HEK293 (cell line): ENCODE results near the gene PLEKHH3.

Experiments used
- CTCF ChIA-PET: fragments of 350-600 bp; formaldehyde crosslinking; extraction: SDS; loops from one replicate; lab custom pipeline; 2021; ENCODE audit warnings: antibody characterized with exemption; lab: Yijun Ruan, JAX
- POLR2A ChIA-PET: fragments of 300-600 bp; formaldehyde crosslinking; extraction: SDS; loops from one replicate; lab custom pipeline; 2020; ENCODE audit warnings: antibody characterized with exemption, inconsistent platforms; lab: Yijun Ruan, JAX
- H3K27ac ChIP-seq: fragments of 200-500 bp; sonication (Bioruptor generic); 2 replicates; pipeline ENCODE4 v1.5.1; 2014; ENCODE audit warnings: low read depth, low read length, control low read depth, inconsistent platforms; ENCODE audit errors: extremely low read depth
- H3K36me3 ChIP-seq, 2 experiments: fragments of 200-500 bp in 1 of 2; sonication (Bioruptor generic) in 1 of 2; 1 replicate in 1 of 2; 2 replicates in 1 of 2; pipeline ENCODE4 v1.5.1; 2014 to 2017; ENCODE audit warnings: inconsistent platforms in 2 of 2, low read length in 2 of 2; ENCODE audit not compliant: control insufficient read depth in 2 of 2, insufficient read depth in 1 of 2
- H3K4me1 ChIP-seq: fragments of 200-500 bp; sonication (Bioruptor generic); 2 replicates; pipeline ENCODE4 v1.5.1; 2014; ENCODE audit warnings: mild to moderate bottlenecking, low read length, inconsistent platforms; ENCODE audit not compliant: control insufficient read depth, insufficient read depth
- H3K4me3 ChIP-seq: 2 replicates; pipeline ENCODE4 v1.5.1; 2011; ENCODE audit warnings: low read depth, mild to moderate bottlenecking, control low read depth, low read length, moderate library complexity
- H3K9me3 ChIP-seq: fragments of 200-500 bp; sonication (Bioruptor generic); 2 replicates; pipeline ENCODE4 v1.5.1; 2014; ENCODE audit warnings: low read depth, low read length, inconsistent platforms; ENCODE audit not compliant: control insufficient read depth, insufficient read depth
- BCL11B ChIP-seq: fragments of 450-650 bp; formaldehyde crosslinking; IDR thresholded peaks from 2 replicates; pipeline ENCODE4 v1.5.1; 2016; ENCODE audit warnings: low read depth, missing biosample characterization, missing genetic modification characterization
- GLI2 ChIP-seq: fragments of 450-650 bp; formaldehyde crosslinking; IDR thresholded peaks from 2 replicates; pipeline ENCODE4; 2017; ENCODE audit warnings: missing biosample characterization, missing genetic modification characterization, low read depth, borderline replicate concordance
- GLI4 ChIP-seq: fragments of 450-650 bp; formaldehyde crosslinking; IDR thresholded peaks from 2 replicates; pipeline ENCODE4 v1.5.1; 2016; ENCODE audit warnings: missing biosample characterization, missing genetic modification characterization
- GLIS1 ChIP-seq: fragments of 450-650 bp; formaldehyde crosslinking; IDR thresholded peaks from 2 replicates; pipeline ENCODE4 v1.5.1; 2016; ENCODE audit warnings: missing biosample characterization, missing genetic modification characterization
- HIC1 ChIP-seq: fragments of 450-650 bp; formaldehyde crosslinking; IDR thresholded peaks from 2 replicates; pipeline ENCODE4 v1.5.1; 2016; ENCODE audit warnings: missing biosample characterization, missing genetic modification characterization
- HOXD13 ChIP-seq: sonication (generic); formaldehyde crosslinking; IDR thresholded peaks from 2 replicates; pipeline ENCODE4 v1.8.0; 2022; ENCODE audit warnings: missing genetic modification reagents, borderline replicate concordance
- ZNF121 ChIP-seq: fragments of 450-650 bp; formaldehyde crosslinking; IDR thresholded peaks from 2 replicates; pipeline ENCODE4 v1.5.1; 2016; ENCODE audit warnings: missing biosample characterization, missing genetic modification characterization
- ZNF2 ChIP-seq: fragments of 450-650 bp; formaldehyde crosslinking; IDR thresholded peaks from 2 replicates; pipeline ENCODE4 v1.5.1; 2016; ENCODE audit warnings: missing biosample characterization, missing genetic modification characterization
- ZNF214 ChIP-seq: fragments of 450-650 bp; formaldehyde crosslinking; IDR thresholded peaks from 2 replicates; pipeline ENCODE4 v1.5.1; 2017; ENCODE audit warnings: missing biosample characterization, mild to moderate bottlenecking, missing genetic modification characterization, borderline replicate concordance
- ZNF23 ChIP-seq: fragments of 450-650 bp; formaldehyde crosslinking; IDR thresholded peaks from 2 replicates; pipeline ENCODE4 v1.5.1; 2016; ENCODE audit warnings: missing biosample characterization, missing genetic modification characterization, borderline replicate concordance
- ZNF239 ChIP-seq: fragments of 450-650 bp; formaldehyde crosslinking; IDR thresholded peaks from 2 replicates; pipeline ENCODE4 v1.5.1; 2016; ENCODE audit warnings: missing biosample characterization, missing genetic modification characterization
- ZNF274 ChIP-seq, 2 experiments: fragments of 200-500 bp in 1 of 2; fragments of 450-650 bp in 1 of 2; sonication (Bioruptor generic) in 1 of 2; formaldehyde crosslinking in 1 of 2; IDR thresholded peaks; 2 replicates each; pipeline versions ENCODE4 v1.5.1 to v1.6.1; 2014 to 2016; ENCODE audit warnings: borderline replicate concordance in 1 of 2, inconsistent platforms in 1 of 2, low read length in 1 of 2, missing biosample characterization in 1 of 2, missing genetic modification characterization in 1 of 2
- ZNF324 ChIP-seq: fragments of 450-650 bp; formaldehyde crosslinking; IDR thresholded peaks from 2 replicates; pipeline ENCODE4 v1.5.1; 2016; ENCODE audit warnings: missing biosample characterization, missing genetic modification characterization
- ZNF350 ChIP-seq: fragments of 450-650 bp; formaldehyde crosslinking; IDR thresholded peaks from 2 replicates; pipeline ENCODE4 v1.5.0; 2017; ENCODE audit warnings: missing biosample characterization, mild to moderate bottlenecking, missing genetic modification characterization
- ZNF398 ChIP-seq: fragments of 450-650 bp; formaldehyde crosslinking; IDR thresholded peaks from 2 replicates; pipeline ENCODE4 v1.5.1; 2017; ENCODE audit warnings: missing biosample characterization, missing genetic modification characterization
- ZNF416 ChIP-seq: fragments of 450-650 bp; formaldehyde crosslinking; IDR thresholded peaks from 2 replicates; pipeline ENCODE4 v1.5.1; 2016; ENCODE audit warnings: missing biosample characterization, missing genetic modification characterization
- ZNF426 ChIP-seq: fragments of 450-650 bp; formaldehyde crosslinking; IDR thresholded peaks from 2 replicates; pipeline ENCODE4 v1.5.1; 2017; ENCODE audit warnings: missing biosample characterization, missing genetic modification characterization, mild to moderate bottlenecking, inconsistent platforms, moderate library complexity
- ZNF610 ChIP-seq: fragments of 450-650 bp; formaldehyde crosslinking; IDR thresholded peaks from 2 replicates; pipeline ENCODE4 v1.5.1; 2016; ENCODE audit warnings: missing biosample characterization, missing genetic modification characterization, borderline replicate concordance
- ZNF658 ChIP-seq: fragments of 450-650 bp; formaldehyde crosslinking; IDR thresholded peaks from 2 replicates; pipeline ENCODE4; 2016; ENCODE audit warnings: missing biosample characterization, missing genetic modification characterization
- ZNF677 ChIP-seq: fragments of 450-650 bp; IDR thresholded peaks from 2 replicates; pipeline ENCODE4 v1.5.0; 2018; ENCODE audit warnings: missing biosample characterization, mild to moderate bottlenecking, missing genetic modification characterization, moderate library complexity
- ZNF830 ChIP-seq: fragments of 450-650 bp; IDR thresholded peaks from 2 replicates; pipeline ENCODE4 v1.5.0; 2018; ENCODE audit warnings: missing biosample characterization, missing genetic modification characterization, low read depth, mild to moderate bottlenecking, moderate library complexity
- TF ChIP-seq, protein P1 (sequence below): fragments of 450-650 bp; formaldehyde crosslinking; conservative IDR thresholded peaks from 2 replicates; pipeline ENCODE4 v1.5.1; 2016; ENCODE audit warnings: low read depth, missing biosample characterization, missing genetic modification characterization
- TF ChIP-seq, protein P2 (sequence below): fragments of 450-650 bp; formaldehyde crosslinking; IDR thresholded peaks from 2 replicates; pipeline ENCODE4 v1.5.1; 2016; ENCODE audit warnings: missing biosample characterization, missing genetic modification characterization, borderline replicate concordance
- TF ChIP-seq, protein P3 (sequence below): fragments of 450-650 bp; formaldehyde crosslinking; IDR thresholded peaks from 2 replicates; pipeline ENCODE4 v1.5.1; 2016; ENCODE audit warnings: missing biosample characterization, missing genetic modification characterization
- TF ChIP-seq, protein P4 (sequence below): fragments of 450-650 bp; formaldehyde crosslinking; IDR thresholded peaks from 2 replicates; pipeline ENCODE4 v1.5.1; 2016; ENCODE audit warnings: missing biosample characterization, missing genetic modification characterization

The PLEKHH3 gene

DNA sequence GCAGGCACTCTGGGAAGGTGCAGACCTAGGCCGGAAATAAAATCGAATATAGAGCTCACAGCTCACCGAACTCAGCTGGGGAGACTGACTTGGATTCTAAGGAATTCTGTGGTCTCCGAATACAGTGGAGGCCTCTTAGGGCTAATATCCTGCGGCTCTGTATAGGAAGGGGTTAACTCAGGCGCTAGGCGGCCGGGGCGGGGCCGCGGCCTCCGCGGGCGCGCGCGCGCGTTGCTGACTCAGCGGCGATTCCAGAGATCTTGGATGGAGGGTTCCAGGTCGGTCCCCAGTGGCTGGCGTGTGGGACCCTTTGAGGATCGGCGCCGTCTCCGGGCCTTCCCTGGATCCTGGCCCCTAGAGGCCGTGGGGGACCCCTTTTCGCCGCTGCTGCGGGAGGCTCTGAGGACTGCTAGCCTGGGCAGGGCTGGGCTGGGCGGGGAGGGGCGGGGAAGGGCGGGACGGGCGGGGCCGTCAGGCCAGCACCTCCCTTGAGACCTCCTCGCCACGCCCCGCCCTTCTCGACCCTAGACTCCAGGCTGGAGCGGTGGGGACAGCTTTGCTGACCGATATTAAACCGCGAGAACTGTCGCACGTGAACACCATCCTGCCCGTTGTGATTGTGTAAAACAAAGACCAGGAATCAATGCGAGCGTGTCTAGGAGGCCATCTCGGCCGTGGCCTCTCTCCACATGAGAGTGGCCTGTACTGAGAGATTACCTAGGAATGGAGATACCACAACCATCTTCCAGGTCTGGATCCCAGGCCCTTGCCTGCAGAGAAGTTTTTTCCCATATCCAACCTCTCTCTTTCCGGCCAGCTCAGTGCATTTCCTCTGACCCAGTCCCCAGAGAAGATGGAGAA, 1.4 kb upstream of the PLEKHH3 start:
- CTCF ChIA-PET = interaction anchor here (0.6 to 3.3 kb wide), 13 partner anchors 10 to 289 kb away, joined by 3 to 53 read pairs (median 4); partner anchors contain the start of genes PSMC3IP, RAMP2, RETREG3 and TUBG1
- H3K27ac ChIP-seq = peak overlapping the region; percentile 90
- peaks cover 23% of the 10 kb centered on the region for H3K4me1 ChIP-seq
- TF ChIP-seq BCL11B (peak; percentile 45; the same call in 1 of the 2 replicates), ZNF830 (tag by site-specific recombination) (no peak), GLI2 (tag by site-specific recombination) (no peak), ZNF214 (no peak), HOXD13 (CRISPR knock-in tag) (no peak), ZNF350 (tag by site-specific recombination) (no peak), ZNF274 (IDR thresholded peaks at IDR 0.05; ENCODE audit: low read length) (no peak), ZNF274 (tag by site-specific recombination; IDR thresholded peaks at IDR 0.05; ENCODE audit: borderline replicate concordance) (no peak), ZNF426 (tag by site-specific recombination) (no peak), ZNF239 (tag by site-specific recombination) (no peak), ZNF23 (no peak), ZNF658 (tag by site-specific recombination) (no peak), GLI4 (tag by site-specific recombination) (no peak), ZNF121 (no peak), GLIS1 (tag by site-specific recombination) (peak; percentile 68), ZNF677 (tag by site-specific recombination) (no peak), ZNF324 (tag by site-specific recombination) (no peak), ZNF416 (tag by site-specific recombination) (no peak), ZNF2 (tag by site-specific recombination) (peak; percentile 69), ZNF610 (no peak), HIC1 (tag by site-specific recombination) (no peak), ZNF398 (tag by site-specific recombination) (peak; percentile 90)
- TF ChIP-seq, protein P1, sequence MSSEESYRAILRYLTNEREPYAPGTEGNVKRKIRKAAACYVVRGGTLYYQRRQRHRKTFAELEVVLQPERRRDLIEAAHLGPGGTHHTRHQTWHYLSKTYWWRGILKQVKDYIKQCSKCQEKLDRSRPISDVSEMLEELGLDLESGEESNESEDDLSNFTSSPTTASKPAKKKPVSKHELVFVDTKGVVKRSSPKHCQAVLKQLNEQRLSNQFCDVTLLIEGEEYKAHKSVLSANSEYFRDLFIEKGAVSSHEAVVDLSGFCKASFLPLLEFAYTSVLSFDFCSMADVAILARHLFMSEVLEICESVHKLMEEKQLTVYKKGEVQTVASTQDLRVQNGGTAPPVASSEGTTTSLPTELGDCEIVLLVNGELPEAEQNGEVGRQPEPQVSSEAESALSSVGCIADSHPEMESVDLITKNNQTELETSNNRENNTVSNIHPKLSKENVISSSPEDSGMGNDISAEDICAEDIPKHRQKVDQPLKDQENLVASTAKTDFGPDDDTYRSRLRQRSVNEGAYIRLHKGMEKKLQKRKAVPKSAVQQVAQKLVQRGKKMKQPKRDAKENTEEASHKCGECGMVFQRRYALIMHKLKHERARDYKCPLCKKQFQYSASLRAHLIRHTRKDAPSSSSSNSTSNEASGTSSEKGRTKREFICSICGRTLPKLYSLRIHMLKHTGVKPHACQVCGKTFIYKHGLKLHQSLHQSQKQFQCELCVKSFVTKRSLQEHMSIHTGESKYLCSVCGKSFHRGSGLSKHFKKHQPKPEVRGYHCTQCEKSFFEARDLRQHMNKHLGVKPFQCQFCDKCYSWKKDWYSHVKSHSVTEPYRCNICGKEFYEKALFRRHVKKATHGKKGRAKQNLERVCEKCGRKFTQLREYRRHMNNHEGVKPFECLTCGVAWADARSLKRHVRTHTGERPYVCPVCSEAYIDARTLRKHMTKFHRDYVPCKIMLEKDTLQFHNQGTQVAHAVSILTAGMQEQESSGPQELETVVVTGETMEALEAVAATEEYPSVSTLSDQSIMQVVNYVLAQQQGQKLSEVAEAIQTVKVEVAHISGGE (tag by site-specific recombination) = no peak; the same call in 1 of the 2 replicates
- TF ChIP-seq, protein P2, sequence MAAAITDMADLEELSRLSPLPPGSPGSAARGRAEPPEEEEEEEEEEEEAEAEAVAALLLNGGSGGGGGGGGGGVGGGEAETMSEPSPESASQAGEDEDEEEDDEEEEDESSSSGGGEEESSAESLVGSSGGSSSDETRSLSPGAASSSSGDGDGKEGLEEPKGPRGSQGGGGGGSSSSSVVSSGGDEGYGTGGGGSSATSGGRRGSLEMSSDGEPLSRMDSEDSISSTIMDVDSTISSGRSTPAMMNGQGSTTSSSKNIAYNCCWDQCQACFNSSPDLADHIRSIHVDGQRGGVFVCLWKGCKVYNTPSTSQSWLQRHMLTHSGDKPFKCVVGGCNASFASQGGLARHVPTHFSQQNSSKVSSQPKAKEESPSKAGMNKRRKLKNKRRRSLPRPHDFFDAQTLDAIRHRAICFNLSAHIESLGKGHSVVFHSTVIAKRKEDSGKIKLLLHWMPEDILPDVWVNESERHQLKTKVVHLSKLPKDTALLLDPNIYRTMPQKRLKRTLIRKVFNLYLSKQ (tag by site-specific recombination) = no peak
- TF ChIP-seq, protein P3, sequence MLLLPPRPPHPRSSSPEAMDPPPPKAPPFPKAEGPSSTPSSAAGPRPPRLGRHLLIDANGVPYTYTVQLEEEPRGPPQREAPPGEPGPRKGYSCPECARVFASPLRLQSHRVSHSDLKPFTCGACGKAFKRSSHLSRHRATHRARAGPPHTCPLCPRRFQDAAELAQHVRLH (tag by site-specific recombination) = no peak
- TF ChIP-seq, protein P4, sequence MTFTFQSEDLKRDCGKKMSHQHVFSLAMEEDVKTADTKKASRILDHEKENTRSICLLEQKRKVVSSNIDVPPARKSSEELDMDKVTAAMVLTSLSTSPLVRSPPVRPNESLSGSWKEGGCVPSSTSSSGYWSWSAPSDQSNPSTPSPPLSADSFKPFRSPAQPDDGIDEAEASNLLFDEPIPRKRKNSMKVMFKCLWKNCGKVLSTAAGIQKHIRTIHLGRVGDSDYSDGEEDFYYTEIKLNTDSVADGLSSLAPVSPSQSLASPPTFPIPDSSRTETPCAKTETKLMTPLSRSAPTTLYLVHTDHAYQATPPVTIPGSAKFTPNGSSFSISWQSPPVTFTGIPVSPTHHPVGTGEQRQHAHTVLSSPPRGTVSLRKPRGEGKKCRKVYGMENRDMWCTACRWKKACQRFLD (tag by site-specific recombination) = no peak

More for the DNA sequence above, 1.4 kb upstream of the PLEKHH3 start:
- no peaks in the 10 kb centered on the region for H3K9me3 ChIP-seq
- POLR2A ChIA-PET = interaction anchor here (0.6 to 6.1 kb wide), 10 partner anchors 10 to 142 kb away, joined by 3 to 56 read pairs (median 8); partner anchors contain the start of genes NAGLU, PSMC3IP, RETREG3 and TUBG1
- H3K4me3 ChIP-seq = peak overlapping the region; percentile 61
- H3K36me3 ChIP-seq = peaks cover 0 to 7% of the 10 kb centered on the region in 2 experiments; a peak in 1 of 3 replicates
